ENCODE results near the gene VMP1. TPM values are rescaled to one million over a fixed set of nuclear protein-coding genes. Genes with fewer than 3 reads are reported as not detected.

VMP1 gene
- total RNA-seq: 375 and 499 TPM in 2 replicates

GRCh38 chr17:59707149-59707970, at the start of gene VMP1, which contains the start of gene PTRH2:
Gene VMP1 (plus strand): TSS chr17:59707654. CDS start chr17:59731447, 23,793 bp downstream.
Gene PTRH2 (minus strand): TSS chr17:59707430. CDS start chr17:59697978, 9,452 bp downstream.

Small RNAs within 50 kb of the gene (small RNA-seq; reads per million reads assigned to genes)
- gene AC040904.1 (ENCODE audit: low replicate concordance) (not detected), gene RNU6-450P (ENCODE audit: low replicate concordance) (not detected)

Other genes starting within 250 kb of the VMP1 start
- gene DHX40, start 142.0 kb upstream of the VMP1 start, total RNA-seq: 40.9 and 53.6 TPM in 2 replicates
- 546 and 701 TPM in 2 replicates for gene CLTC, start 87.8 kb upstream of the VMP1 start, total RNA-seq
- 22.2 and 23.6 TPM in 2 replicates for gene PTRH2, start 224 bp upstream of the VMP1 start, total RNA-seq
- gene TUBD1, start 185.3 kb downstream of the VMP1 start, total RNA-seq: 1.8 and 5.7 TPM in 2 replicates
- 25.2 and 31.1 TPM in 2 replicates for gene RPS6KB1, start 185.5 kb downstream of the VMP1 start, total RNA-seq